Right lobe of liver (tissue), 4 donors: ENCODE measurements around the gene RNASET2.

Experiments
- POLR2A ChIP-seq: fragments of 450-650 bp; IDR thresholded peaks from one replicate; pipeline ENCODE4 v1.6.1; 2017; ENCODE audit warnings: antibody characterized with exemption, mild to moderate bottlenecking
- TF ChIP-seq, protein P1 (sequence below), 4 donors: fragments of 200-600 bp in 3 of 4; fragments of 450-650 bp in 1 of 4; IDR thresholded peaks; one replicate each; pipeline versions ENCODE4 v1.5.1 to v1.8.0; 2016 to 2022; ENCODE audit warnings: antibody characterized with exemption in 4 of 4, mild to moderate bottlenecking in 2 of 4
- donor health status: DM: no; HTN: no; CAD: no.
- donor health status: DM: no; HTN: no; CAD: no.
- donor health status: DM: no; HTN: yes; CAD: no.

DNA sequence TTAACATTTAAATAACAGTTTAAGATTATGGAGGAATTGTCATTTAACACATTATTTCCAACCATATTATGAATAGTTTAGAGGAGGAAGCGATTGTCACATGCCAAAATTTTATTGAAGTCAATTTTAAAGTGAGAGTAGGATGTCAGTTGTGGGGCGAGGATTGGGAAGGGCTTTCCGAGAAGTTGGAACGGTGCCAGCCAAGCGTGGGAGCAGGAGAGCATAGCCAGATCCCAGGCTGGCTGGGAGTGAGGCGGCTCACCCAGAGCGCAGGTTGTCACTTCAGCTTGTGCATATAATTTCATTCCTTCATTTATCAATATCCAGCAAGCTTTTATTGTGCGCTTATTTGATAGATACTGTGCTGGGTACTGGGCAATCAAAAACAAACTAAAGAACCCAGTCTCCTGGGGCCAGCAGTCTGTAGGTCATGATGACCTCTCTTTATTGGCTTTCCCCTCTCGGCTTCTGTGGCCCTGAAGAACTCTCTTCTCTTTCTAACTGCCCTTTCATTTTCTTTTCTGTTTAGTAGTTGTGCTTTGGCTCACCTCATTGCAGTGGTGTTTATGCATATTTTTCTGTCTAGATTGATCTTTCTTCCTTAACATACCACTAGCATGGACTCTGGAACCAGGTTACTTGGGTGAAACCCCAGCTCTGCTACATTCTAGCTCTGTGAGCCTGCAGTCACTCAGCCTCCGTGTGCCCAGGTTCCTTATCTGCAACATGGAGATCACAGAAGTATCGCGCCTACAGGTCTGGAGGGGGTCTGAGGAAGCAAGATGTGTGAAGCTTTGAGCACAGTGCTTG is 49.2 kb upstream of the RNASET2 start:
- no peak for TF ChIP-seq POLR2A
- TF ChIP-seq, protein P1, sequence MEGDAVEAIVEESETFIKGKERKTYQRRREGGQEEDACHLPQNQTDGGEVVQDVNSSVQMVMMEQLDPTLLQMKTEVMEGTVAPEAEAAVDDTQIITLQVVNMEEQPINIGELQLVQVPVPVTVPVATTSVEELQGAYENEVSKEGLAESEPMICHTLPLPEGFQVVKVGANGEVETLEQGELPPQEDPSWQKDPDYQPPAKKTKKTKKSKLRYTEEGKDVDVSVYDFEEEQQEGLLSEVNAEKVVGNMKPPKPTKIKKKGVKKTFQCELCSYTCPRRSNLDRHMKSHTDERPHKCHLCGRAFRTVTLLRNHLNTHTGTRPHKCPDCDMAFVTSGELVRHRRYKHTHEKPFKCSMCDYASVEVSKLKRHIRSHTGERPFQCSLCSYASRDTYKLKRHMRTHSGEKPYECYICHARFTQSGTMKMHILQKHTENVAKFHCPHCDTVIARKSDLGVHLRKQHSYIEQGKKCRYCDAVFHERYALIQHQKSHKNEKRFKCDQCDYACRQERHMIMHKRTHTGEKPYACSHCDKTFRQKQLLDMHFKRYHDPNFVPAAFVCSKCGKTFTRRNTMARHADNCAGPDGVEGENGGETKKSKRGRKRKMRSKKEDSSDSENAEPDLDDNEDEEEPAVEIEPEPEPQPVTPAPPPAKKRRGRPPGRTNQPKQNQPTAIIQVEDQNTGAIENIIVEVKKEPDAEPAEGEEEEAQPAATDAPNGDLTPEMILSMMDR (IDR thresholded peaks at IDR 0.05) = no peak
